SKM-1 (cell line): Measurements from ENCODE around the gene MEG3.

Source experiments
- DNase-seq: peaks from one replicate; lab custom pipeline; 2025; ENCODE audit not compliant: unreplicated experiment; lab: John Stamatoyannopoulos, UW

MEG3 gene

DNA sequence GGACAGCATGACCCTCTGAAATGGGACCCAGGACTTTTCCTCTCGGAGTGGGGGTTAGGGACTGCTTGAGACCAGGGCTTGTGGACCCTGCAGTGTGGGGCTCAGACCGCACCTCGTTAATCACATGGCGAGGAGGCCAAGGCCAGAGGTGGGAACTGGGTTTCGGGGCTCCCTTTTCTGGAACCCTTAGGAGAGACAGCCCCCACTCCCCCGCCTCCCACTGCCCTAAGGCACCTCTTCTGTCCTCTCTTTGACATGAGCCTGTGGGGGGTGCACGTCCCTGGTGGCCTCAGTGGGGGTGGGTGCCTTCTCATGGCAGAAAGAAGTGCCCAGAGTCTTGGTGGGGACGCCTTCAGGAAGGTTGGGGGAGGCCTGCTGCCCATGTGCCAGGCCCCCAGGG, 53.3 kb downstream of the MEG3 start:
- no peak for DNase-seq

- DNase-seq = no peak
Observed at GRCh38 chr14:100879782-100880181, 53.9 kb downstream of the MEG3 start.

DNA sequence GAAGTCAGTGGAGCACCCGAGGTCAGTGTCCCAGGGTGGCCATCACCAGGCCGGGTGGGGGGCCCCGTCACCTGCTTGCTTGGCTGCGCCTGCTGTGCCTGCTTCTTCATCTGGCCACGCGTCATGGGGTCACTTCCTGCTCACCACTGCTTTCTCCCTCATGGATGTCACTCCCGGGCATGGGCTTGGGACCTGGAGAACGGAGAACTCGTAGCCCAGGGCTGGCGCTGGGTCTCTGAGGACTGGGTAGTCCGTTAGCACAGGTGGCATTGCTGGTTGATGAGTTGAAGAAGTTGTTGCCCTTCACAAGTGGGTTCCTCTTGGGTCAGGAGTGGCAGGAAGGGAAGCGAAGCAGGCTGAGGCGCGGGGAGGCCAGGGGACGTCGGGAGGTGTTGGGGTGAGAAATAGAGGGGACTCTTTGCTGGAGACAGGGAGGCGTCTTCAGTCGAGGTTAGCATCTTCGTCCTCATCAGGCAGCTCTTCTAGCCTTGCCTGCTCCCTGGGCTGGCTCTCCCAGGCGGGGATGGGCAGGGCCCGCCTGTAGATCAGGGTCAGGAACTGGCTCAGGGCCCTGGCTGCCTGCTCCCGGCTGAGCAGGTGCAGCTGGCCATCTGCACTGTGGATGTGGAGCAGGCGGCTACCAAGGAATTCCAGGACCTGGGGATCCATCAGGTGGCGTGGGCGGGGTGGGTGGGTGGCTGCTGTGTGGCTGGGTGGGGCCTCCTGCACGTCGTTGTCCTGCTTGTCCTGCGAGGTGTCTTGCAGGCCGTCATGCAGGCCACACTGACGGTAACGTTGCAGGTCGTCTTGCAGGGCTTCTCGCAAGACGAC, 54.6 kb downstream of the MEG3 start:
- DNase-seq = no peak

GRCh38 chr14:100881211-100882025, 55.5 kb downstream of the MEG3 start:
- DNase-seq = no peak

GRCh38 chr14:100882026-100882967, 56.4 kb downstream of the MEG3 start:
- DNase-seq = no peak

GRCh38 chr14:100882991-100883788, 57.3 kb downstream of the MEG3 start:
- no peak for DNase-seq

- no peak for DNase-seq
Observed at GRCh38 chr14:100883789-100884101, 57.8 kb downstream of the MEG3 start.

DNA sequence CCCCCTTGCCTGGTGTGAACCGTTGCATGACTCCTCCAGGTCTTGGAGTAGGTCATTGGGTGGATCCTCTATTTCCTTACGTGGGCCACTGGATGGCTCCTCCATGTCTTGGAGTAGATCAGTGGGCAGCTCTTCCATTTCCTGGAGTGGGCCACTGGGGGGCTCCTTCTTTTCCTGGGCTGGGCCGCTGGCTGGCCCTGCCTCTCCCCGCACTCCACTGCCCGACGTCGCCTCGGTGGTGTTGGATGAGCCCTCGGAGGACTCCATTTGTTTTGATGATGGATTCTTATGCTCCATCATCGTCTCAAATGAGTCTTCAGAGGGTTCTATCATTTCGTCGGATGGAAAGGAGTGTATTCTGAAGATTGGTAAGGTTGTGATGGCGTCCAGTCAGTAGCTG, 58.5 kb downstream of the MEG3 start:
- no peak for DNase-seq

DNA sequence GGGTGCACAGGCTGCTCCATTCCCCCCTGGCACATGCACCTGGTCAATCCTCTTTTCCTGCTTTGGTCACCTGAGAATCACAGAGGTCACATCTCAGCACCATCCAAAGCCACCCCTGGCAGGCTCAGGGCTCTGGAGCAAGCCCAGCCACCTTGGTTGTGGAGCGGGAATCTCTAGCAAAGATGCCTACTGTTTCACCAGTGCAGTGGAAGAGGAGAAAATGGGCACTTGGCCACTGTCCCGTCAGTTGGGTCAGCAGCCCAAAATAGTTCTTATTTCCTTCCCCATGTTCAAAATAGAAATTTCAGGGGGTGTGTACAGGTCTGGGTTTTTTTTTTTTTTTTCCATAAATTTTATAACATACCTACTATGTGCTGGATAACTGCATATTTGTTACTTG, 59.3 kb downstream of the MEG3 start:
- DNase-seq = no peak

- DNase-seq = no peak
Observed at GRCh38 chr14:100885617-100886016, 59.7 kb downstream of the MEG3 start.

- DNase-seq = no peak
Observed at GRCh38 chr14:100887728-100888335, 61.9 kb downstream of the MEG3 start.

GRCh38 chr14:100888789-100889315, 62.9 kb downstream of the MEG3 start:
- DNase-seq = no peak

DNA sequence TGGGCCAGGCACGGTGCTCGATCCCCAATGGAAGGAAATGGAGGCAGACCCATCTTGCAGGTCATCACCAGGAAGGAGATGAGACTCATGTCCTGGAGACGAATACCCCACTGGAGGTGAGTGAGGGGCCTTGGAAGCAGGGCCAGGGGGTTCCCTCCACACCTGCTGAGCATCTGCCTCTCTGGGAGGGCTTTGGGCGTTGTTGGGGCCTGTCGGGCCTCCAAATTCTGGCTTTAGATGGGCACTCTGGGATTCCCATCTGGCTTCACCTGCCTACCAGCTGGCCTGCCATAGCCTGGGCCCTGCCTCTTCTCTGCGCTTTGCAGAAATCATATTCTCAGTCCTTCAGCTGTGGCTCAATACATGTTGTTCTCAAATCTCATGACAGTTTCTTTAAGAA, 63.7 kb downstream of the MEG3 start:
- DNase-seq = no peak

GRCh38 chr14:100890061-100890850, 64.3 kb downstream of the MEG3 start:
- DNase-seq = no peak

DNA sequence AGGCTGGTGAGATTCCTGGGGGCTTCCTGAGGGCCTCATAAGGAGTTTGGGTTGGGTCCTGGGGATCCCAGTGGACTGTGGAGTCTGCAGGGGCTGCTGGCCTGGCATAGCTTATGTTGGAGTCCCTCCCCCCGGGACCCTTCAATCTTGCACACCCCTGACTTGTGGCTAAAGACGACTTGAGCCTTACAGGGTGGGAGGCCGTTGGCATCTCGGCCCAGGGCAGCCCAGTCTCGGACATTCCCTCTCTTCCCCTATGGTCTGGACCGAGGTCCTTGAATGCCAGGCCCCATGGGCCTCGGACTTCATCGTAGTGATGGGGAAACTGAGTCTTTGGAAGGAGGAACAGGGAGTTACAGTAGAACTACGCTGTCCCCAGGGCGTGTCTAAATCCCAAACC, 65.1 kb downstream of the MEG3 start:
- DNase-seq = no peak

DNA sequence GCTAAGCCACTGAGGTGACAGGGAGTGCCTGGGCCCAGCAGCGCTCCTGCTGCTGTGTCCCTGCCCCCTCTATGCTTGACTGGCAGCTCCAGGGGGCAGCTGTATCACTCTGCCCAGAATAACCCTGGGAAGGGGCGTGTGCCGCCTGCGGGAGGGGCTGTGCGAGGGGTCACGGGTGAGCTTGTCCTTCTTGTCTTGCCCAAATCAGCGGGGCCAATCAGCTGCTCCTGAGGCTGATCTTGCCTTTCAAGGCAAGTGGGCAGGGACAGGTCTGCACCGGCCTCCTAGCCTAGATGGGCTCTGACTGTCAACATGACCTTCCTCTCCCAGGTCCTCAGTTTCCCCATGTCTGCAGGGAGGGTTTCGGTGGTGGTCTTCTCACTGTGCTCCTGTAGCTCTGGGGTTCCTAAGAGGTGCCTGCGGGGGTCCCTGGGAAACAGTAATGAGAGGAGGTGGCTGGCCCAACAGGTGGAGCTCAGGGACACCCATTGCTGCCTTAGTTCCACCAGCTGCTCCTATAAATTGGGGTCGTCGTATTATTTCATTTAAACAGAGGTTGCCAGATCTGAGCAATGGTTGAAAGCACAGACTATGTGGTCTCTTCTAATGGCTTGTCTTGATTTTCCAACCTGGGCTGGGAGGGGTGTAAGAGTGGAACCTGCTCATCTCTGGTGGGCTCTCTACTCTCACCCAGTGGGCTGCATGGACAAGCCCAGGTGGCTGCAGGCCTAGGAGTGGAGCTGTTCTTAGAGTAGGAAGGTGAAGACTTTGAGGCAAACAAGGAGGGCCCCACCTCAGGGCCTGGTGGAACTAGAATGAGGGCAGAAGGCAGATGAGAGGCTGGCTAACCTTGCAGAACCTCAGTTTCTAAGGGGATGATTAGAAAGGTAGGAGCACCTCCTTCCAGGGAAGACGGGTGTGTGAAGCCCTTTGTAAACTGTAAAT, 65.9 kb downstream of the MEG3 start:
- no peak for DNase-seq

DNA sequence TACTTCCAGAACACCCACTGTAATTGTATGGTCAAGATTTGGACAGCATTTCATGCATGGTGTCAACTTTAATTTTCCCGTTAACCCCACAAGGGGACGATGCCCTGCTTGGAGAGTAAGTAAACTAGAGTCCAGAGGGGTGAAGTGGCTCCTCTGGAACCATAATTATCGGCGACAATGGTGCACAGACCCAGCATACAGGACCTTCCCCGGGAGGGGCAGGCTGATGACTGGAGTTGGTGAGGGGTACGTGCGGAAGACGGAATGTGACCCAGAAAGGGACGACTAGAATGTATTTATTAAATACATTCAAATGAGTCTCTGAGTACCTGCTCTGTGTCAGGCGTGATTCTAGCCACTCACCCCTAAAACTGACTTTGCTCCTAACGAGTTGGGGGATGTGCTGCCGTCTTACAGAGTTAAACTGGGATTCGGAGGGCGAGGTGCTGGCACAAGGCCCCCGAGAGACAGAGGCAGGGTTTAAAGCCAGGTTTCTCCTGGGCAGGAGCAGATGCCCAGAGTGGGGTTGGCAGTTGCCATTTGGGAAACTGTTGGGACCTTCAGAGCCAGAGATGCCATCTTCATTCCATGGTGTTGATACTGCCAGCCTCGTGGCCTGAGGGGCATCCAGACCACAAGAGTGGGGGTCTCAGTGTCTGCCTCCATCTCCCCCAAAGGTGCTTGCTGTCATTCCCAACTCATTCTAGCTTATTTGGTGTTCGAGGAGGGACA, 66.7 kb downstream of the MEG3 start:
- DNase-seq = no peak
